GM08714 (cell line): ENCODE results near the gene NUDT21.
"Not testable (repeated sequence)": the region's sequence is repeated elsewhere in the genome, so short reads cannot be mapped to it uniquely, and the experiment has no call there.

ENCODE experiments used
- H3K4me3 ChIP-seq: fragments of 200-500 bp; sonication (Bioruptor generic); 2 replicates; pipeline ENCODE4 v1.5.1; 2014; ENCODE audit warnings: mild to moderate bottlenecking, low read length, inconsistent platforms
- ZNF274 ChIP-seq: IDR thresholded peaks from 2 replicates; pipeline ENCODE4 v1.6.1; 2012; ENCODE audit warnings: mild to moderate bottlenecking, low read depth, low read length

The NUDT21 gene

DNA sequence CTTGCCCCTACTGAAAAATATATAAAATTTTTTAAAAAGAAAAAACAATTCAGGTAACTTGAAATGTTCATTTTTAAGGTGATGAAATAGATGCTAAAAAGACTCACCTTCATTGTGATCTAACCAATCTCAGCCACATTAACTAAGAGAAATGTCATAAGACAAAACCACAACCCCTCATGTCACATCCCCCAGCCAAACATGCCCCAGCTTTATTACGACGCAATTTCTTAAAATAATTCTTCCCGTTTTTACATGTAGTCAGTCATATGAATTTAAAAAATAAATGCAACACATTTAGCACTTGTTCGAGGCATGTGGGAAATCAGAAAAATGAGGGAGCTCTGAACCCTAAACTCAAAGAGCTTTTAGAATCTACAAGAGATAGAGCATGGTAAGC, 35.3 kb downstream of the NUDT21 start:
- no peak overlapping the region for H3K4me3 ChIP-seq
- TF ChIP-seq ZNF274, result no peak

- TF ChIP-seq ZNF274, result no peak
- no peak overlapping the region for H3K4me3 ChIP-seq
These were observed 36.8 kb downstream of the NUDT21 start for GRCh38 chr16:56414366-56414765.

- TF ChIP-seq ZNF274, result no peak
These were observed 37.8 kb downstream of the NUDT21 start for GRCh38 chr16:56413381-56413780.

DNA sequence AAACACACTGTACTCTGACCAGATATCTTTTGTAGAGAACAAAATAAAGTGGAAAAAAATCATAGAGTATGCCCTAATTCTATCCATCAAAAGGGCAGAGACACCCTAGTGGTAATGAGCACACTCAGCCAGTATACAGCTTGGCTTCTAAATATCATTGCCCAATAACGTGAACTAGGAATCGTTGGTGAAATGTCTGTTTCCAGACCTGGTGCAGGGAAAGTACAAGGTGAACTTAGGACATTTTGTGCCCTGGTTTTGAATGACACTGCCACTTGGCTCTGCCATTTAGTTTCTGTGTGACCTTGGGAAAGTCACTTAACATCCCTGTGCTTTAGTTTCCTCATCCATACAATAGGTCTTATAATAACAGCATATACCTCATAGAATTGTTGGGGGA, 39.5 kb downstream of the NUDT21 start:
- H3K4me3 ChIP-seq, result no peak overlapping the region
- no peak for TF ChIP-seq ZNF274

More at GRCh38 chr16:56413381-56413780, 37.8 kb downstream of the NUDT21 start:
- H3K4me3 ChIP-seq, result no peak overlapping the region

DNA sequence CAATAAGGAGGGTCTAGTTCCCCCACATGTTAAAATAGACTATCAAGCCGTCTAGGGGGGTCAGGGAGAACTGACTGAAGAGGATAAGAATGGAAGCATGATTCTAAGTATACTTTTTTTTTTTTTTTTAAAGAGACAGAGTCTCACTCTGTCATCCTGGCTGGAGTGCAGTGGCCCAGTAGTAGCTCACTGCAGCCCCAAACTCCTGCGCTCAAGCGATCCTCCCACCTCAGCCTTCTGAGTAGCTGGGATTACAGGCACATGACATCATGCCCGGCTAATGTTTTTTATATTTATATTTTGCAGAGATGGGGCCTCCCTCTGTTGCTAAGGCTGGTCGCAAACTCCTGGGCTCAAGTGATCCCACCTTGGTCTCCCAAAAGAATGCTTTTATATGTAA, 40.0 kb downstream of the NUDT21 start:
- TF ChIP-seq ZNF274, result no peak
- H3K4me3 ChIP-seq, result no peak overlapping the region

DNA sequence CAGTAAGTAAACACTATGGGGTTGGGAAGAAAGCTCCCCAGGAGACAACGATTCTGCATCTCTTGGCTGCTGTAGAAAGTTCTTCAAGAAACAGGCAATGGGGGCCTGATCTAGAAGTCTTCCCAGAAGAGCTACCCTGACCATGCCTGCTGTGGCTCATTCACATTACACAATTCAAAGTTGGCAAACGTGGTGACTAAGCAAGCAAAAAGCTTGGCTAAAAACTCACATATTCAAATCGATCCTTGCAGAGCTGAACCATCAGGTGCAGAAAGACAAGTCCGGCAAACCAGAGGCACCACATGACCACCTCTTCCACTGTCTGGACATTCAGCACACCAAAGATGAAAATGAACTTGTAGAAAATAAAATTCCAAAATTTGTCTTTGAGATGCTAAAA, 41.9 kb downstream of the NUDT21 start:
- TF ChIP-seq ZNF274, result no peak
- no peak overlapping the region for H3K4me3 ChIP-seq

DNA sequence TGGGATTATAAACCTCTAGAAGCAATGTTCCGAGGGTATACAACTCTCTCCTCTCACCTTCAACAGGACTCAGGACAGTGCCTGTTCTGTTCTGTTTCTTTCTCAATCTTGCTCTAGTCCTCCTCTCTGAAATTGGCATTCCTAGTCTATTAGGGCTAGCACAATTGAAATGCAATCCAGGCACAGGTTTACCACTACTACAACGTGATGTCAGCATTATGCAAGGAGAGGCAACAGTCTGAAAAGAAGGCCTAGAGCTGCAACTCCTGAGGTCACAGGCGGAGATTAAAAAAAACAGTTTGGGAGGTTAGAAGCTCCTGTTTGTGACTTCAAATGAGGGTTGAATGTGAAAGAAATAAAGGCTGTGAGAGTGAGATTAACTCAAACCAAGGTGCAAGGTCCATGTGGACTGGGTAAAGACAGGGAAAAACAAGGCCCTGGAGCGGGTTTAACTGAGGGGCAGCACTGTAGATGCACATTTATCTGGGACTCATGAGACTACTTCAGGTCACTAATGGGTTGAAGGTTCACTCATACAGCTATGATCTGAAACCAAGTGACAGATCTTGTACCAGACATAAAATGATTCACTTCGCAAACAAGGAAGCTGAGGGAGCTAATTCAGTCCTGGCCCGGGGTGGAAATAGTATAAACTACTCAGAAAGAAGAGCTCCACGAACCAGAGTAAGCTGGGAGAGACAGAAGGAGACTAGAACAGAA, 42.6 kb downstream of the NUDT21 start:
- no peak for TF ChIP-seq ZNF274
- H3K4me3 ChIP-seq, result no peak overlapping the region

GRCh38 chr16:56405977-56406672, 45.0 kb downstream of the NUDT21 start:
- H3K4me3 ChIP-seq, result no peak overlapping the region
- no peak for TF ChIP-seq ZNF274

- TF ChIP-seq ZNF274, result no peak
- H3K4me3 ChIP-seq, result no peak overlapping the region
These were observed 49.6 kb downstream of the NUDT21 start for GRCh38 chr16:56401482-56401881.

- H3K4me3 ChIP-seq, result no peak overlapping the region
- no peak for TF ChIP-seq ZNF274
These were observed 50.7 kb downstream of the NUDT21 start for GRCh38 chr16:56400458-56400857.

GRCh38 chr16:56399486-56399885, 51.6 kb downstream of the NUDT21 start:
- no peak for TF ChIP-seq ZNF274

DNA sequence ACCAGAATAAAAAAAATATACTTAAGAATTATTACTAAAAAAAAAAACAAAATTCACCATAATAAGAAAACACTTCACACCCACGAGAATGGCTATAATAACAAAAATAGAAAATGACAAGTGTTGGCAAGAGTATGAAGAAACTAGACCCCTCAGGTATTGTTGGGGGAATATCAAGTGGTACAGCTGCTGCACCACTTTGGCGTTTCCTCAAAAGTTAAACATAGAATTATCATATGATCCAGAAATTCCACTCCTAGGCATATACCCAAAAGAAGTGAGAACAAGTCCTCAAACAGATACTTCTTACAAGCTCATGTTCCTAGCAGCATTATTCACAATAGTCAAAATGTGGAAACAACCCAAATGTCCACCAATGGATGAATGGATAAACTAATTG, 52.1 kb downstream of the NUDT21 start:
- H3K4me3 ChIP-seq, result no peak overlapping the region
- TF ChIP-seq ZNF274, result no peak

More at GRCh38 chr16:56399486-56399885, 51.6 kb downstream of the NUDT21 start:
- no peak overlapping the region for H3K4me3 ChIP-seq

DNA sequence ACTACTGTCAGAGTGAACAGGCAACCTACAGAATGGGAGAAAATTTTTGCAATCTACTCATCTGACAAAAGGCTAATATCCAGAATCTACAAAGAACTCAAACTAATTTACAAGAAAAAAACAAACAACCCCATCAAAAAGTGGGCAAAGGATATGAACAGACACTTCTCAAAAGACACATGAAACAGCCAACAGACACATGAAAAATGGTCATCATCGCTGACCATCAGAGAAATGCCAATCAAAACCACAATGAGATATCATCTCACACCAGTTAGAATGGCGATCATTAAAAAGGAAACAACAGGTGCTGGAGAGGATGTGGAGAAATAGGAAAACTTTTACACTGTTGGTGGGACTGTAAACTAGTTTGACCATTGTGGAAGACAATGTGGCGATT, 54.4 kb downstream of the NUDT21 start:
- not testable (repeated sequence) for H3K4me3 ChIP-seq

- TF ChIP-seq ZNF274, result no peak
- H3K4me3 ChIP-seq, result no peak overlapping the region
These were observed 61.6 kb downstream of the NUDT21 start for GRCh38 chr16:56389554-56389953.

DNA sequence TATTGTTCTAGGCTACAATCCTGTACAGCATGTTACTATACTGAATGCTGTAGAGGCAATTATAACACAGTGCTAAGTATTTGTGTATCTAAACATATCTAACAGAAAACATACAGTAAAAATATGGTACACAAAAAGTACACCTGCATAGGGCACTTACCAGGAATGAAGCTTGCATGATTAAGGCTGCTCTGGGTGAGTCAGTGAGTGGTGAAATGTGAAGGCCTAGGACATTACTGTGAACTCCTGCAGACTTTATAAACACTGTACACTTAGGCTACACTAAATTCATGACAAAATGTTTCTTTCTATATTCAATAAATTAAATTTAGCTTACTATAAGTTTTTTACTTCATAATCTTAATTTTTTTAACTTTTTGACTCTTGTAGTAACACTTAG, 62.9 kb downstream of the NUDT21 start:
- no peak overlapping the region for H3K4me3 ChIP-seq
- no peak for TF ChIP-seq ZNF274

- TF ChIP-seq ZNF274, result no peak
These were observed 63.7 kb downstream of the NUDT21 start for GRCh38 chr16:56387396-56387795.

More at GRCh38 chr16:56387396-56387795, 63.7 kb downstream of the NUDT21 start:
- no peak overlapping the region for H3K4me3 ChIP-seq
